Left hindlimb (tissue), 1 donor: ENCODE measurements around the gene TAAR9.

Experiments used
- DNase-seq: peaks from one replicate; pipeline ENCODE4 v3.0.0-alpha.2; 2018

TAAR9 gene

GRCh38 chr6:132537977-132538376 lies at the start of gene TAAR9:
Gene TAAR9, plus strand, starts transcription at chr6:132538277. Its CDS starts 13 bp downstream, at chr6:132538290.
- no peak for DNase-seq

- no peak for DNase-seq
Observed at GRCh38 chr6:132489376-132489775, 48.7 kb upstream of the TAAR9 start.

GRCh38 chr6:132490024-132490423 lies 48.1 kb upstream of the TAAR9 start:
- DNase-seq = no peak

GRCh38 chr6:132490478-132491204 lies 47.4 kb upstream of the TAAR9 start:
- DNase-seq = no peak

- no peak for DNase-seq
Observed at GRCh38 chr6:132491303-132491702, 46.8 kb upstream of the TAAR9 start.

- no peak for DNase-seq
Observed at GRCh38 chr6:132491881-132492280, 46.2 kb upstream of the TAAR9 start.

GRCh38 chr6:132494954-132495353 lies 43.1 kb upstream of the TAAR9 start:
- DNase-seq = no peak

GRCh38 chr6:132495604-132496079 lies 42.4 kb upstream of the TAAR9 start:
- DNase-seq = no peak

- DNase-seq = no peak
Observed at GRCh38 chr6:132496519-132497180, 41.4 kb upstream of the TAAR9 start.

GRCh38 chr6:132498638-132499037 lies 39.4 kb upstream of the TAAR9 start:
- DNase-seq = no peak

GRCh38 chr6:132499757-132500156 lies 38.3 kb upstream of the TAAR9 start:
- DNase-seq = no peak

- no peak for DNase-seq
Observed at GRCh38 chr6:132504757-132505156, 33.3 kb upstream of the TAAR9 start.

- no peak for DNase-seq
Observed at GRCh38 chr6:132505158-132505557, 32.9 kb upstream of the TAAR9 start.

- no peak for DNase-seq
Observed at GRCh38 chr6:132506461-132506860, 31.6 kb upstream of the TAAR9 start.

GRCh38 chr6:132506869-132507808 lies 30.9 kb upstream of the TAAR9 start:
- no peak for DNase-seq

- no peak for DNase-seq
Observed at GRCh38 chr6:132511210-132511830, 26.8 kb upstream of the TAAR9 start.

GRCh38 chr6:132511831-132512220 lies 26.3 kb upstream of the TAAR9 start:
- no peak for DNase-seq

- no peak for DNase-seq
Observed at GRCh38 chr6:132512342-132512637, 25.8 kb upstream of the TAAR9 start.

GRCh38 chr6:132512638-132513632 lies 25.1 kb upstream of the TAAR9 start, which contains the start of gene STX7:
Gene STX7, minus strand, starts transcription at chr6:132513116. Its CDS starts 9,586 bp downstream, at chr6:132503530.
- peak; percentile 93 for DNase-seq

- no peak for DNase-seq
Observed at GRCh38 chr6:132513831-132514545, 24.1 kb upstream of the TAAR9 start.

- DNase-seq = no peak
Observed at GRCh38 chr6:132515386-132515785, 22.7 kb upstream of the TAAR9 start.
